SJSA1 (cell line): ENCODE measurements around the gene DENND2C. TPM values are rescaled to one million over a fixed set of nuclear protein-coding genes. Genes with fewer than 3 reads are reported as not detected.

Experiments used
- DNase-seq, 2 experiments: peaks; one replicate each; pipeline ENCODE4 v3.0.0-alpha.2; 2015 to 2020; ENCODE audit warnings: low spot score in 2 of 2, low read depth in 1 of 2
- H3K27ac ChIP-seq: fragments of 250-450 bp; sonication (Bioruptor Pico); 2 replicates; pipeline ENCODE4 v1.5.1; 2020; ENCODE audit warnings: mild to moderate bottlenecking, moderate library complexity
- H3K27me3 ChIP-seq: fragments of 250-450 bp; sonication (Bioruptor Pico); replicated peaks from 2 replicates; pipeline ENCODE4 v1.5.1; 2020; ENCODE audit warnings: mild to moderate bottlenecking, moderate library complexity
- H3K36me3 ChIP-seq: fragments of 250-450 bp; sonication (Bioruptor Pico); 2 replicates; pipeline ENCODE4 v1.5.1; 2020; ENCODE audit warnings: mild to moderate bottlenecking
- H3K4me1 ChIP-seq: fragments of 250-450 bp; sonication (Bioruptor Pico); replicated peaks from 2 replicates; pipeline ENCODE4 v1.6.1; 2021; ENCODE audit warnings: mild to moderate bottlenecking
- H3K4me3 ChIP-seq: fragments of 250-450 bp; sonication (Bioruptor Pico); 2 replicates; pipeline ENCODE4 v1.5.1; 2020; ENCODE audit warnings: mild to moderate bottlenecking
- H3K9me3 ChIP-seq: fragments of 250-450 bp; sonication (Bioruptor Pico); replicated peaks from 2 replicates; pipeline ENCODE4 v1.5.1; 2020; ENCODE audit warnings: mild to moderate bottlenecking
- total RNA-seq: library from RNA; depleted of rRNA; stranded (reverse); fragments of >200 nt; shearing (Covaris generic); gene quantifications from 2 replicates; pipeline ENCODE4 v1.2.3, GENCODE V29; 2014

DENND2C gene
- total RNA-seq, 1 experiment from 2014 or later = 1.5 TPM

DNA sequence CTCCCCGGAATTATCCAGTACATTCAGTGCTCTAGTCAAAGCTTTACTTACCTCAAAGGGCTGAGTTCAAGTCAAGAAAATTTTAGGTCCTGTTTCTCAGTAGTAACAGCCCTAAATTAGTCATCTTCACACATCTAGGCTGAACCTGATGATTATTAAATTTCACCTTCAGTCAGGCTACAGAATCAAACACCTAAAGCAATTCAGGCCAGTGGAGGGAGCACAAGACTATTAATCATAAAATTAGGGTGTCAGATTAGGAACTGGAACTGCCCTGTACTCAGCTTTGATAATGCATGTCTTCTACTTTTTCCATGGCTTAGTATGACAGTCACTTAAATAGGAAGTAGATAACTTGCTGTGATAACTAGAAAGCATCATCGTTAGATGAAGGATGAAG lies 60.0 kb downstream of the DENND2C start:
- no peak overlapping the region for H3K4me3 ChIP-seq
- H3K36me3 ChIP-seq = no peaks in the 10 kb centered on the region
- no peaks in the 10 kb centered on the region for H3K9me3 ChIP-seq
- no peak overlapping the region for H3K27ac ChIP-seq
- no peak for DNase-seq
- no peaks in the 10 kb centered on the region for H3K4me1 ChIP-seq
- H3K27me3 ChIP-seq = no peaks in the 10 kb centered on the region

- no peak overlapping the region for H3K4me3 ChIP-seq
- no peaks in the 10 kb centered on the region for H3K9me3 ChIP-seq
- H3K36me3 ChIP-seq = no peaks in the 10 kb centered on the region
- DNase-seq = no peak
- H3K27ac ChIP-seq = no peak overlapping the region
- H3K4me1 ChIP-seq = no peaks in the 10 kb centered on the region
- no peaks in the 10 kb centered on the region for H3K27me3 ChIP-seq
These were observed 60.8 kb downstream of the DENND2C start for GRCh38 chr1:114609026-114609425.

GRCh38 chr1:114607223-114607622 lies 62.6 kb downstream of the DENND2C start:
- H3K9me3 ChIP-seq = no peaks in the 10 kb centered on the region
- no peaks in the 10 kb centered on the region for H3K36me3 ChIP-seq
- H3K4me3 ChIP-seq = no peak overlapping the region
- DNase-seq = no peak
- H3K27ac ChIP-seq = no peak overlapping the region
- H3K27me3 ChIP-seq = no peaks in the 10 kb centered on the region
- no peaks in the 10 kb centered on the region for H3K4me1 ChIP-seq

DNA sequence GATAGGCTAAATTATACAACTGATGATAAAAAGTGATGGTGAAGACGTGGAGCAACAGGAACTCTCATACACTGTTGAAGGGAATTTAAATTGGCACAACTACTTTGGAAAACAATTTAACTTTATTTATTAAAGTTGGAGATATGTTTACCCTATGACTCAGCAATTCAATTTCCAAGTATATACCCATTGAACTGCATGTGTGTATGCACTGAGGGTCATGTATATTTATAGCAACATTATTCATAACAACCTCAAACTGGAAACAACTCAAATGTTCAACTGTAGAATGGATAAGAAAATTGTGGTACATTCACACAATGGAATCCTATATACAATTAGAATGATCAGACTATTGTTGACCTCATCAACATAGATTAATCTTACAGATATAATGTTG lies 71.9 kb downstream of the DENND2C start:
- Histone ChIP-seq H3K27ac (no peak overlapping the region), H3K4me3 (no peak overlapping the region), H3K36me3 (no peaks in the 10 kb centered on the region), H3K4me1 (no peaks in the 10 kb centered on the region), H3K9me3 (no peaks in the 10 kb centered on the region), H3K27me3 (no peaks in the 10 kb centered on the region)
- DNase-seq = no peak

GRCh38 chr1:114595602-114596001 lies 74.2 kb downstream of the DENND2C start:
- Histone ChIP-seq H3K4me1 (no peaks in the 10 kb centered on the region), H3K36me3 (no peaks in the 10 kb centered on the region)

GRCh38 chr1:114594046-114594445 lies 75.8 kb downstream of the DENND2C start:
- Histone ChIP-seq H3K36me3 (no peaks in the 10 kb centered on the region), H3K4me3 (no peak overlapping the region), H3K27ac (no peak overlapping the region), H3K9me3 (no peaks in the 10 kb centered on the region), H3K27me3 (no peaks in the 10 kb centered on the region), H3K4me1 (no peaks in the 10 kb centered on the region)
- DNase-seq = no peak

More at GRCh38 chr1:114595602-114596001, 74.2 kb downstream of the DENND2C start:
- Histone ChIP-seq H3K27me3 (no peaks in the 10 kb centered on the region), H3K4me3 (no peak overlapping the region), H3K9me3 (no peaks in the 10 kb centered on the region), H3K27ac (no peak overlapping the region)
- no peak for DNase-seq

DNA sequence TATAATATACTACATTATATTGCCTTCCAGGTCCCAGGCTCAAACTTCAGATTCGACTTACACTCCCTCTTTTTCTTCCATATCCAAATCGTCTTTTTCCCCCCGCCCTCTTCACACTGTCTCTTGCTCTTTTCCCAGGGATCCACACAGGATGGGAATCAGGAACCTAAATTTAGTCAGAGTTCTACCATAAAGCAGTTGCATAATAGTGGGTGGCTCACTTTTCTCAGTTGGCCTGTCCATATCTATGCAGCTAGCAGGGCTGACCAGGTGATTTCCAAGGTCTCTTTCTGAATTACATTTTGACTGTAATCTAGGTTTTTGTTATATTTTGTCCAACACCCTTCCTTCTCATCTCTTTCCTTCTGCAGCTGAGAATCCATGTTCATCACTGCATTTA lies 80.7 kb downstream of the DENND2C start:
- no peak overlapping the region for H3K27ac ChIP-seq
- H3K4me1 ChIP-seq = no peaks in the 10 kb centered on the region
- no peaks in the 10 kb centered on the region for H3K9me3 ChIP-seq
- peaks cover 2% of the 10 kb centered on the region; the same call in 1 of the 2 replicates for H3K36me3 ChIP-seq
- no peaks in the 10 kb centered on the region for H3K27me3 ChIP-seq
- H3K4me3 ChIP-seq = no peak overlapping the region
- no peak for DNase-seq

GRCh38 chr1:114588196-114588689 lies 81.6 kb downstream of the DENND2C start:
- Histone ChIP-seq H3K9me3 (no peaks in the 10 kb centered on the region), H3K36me3 (peaks cover 2% of the 10 kb centered on the region; the same call in 1 of the 2 replicates), H3K4me3 (no peak overlapping the region), H3K4me1 (no peaks in the 10 kb centered on the region), H3K27me3 (no peaks in the 10 kb centered on the region), H3K27ac (no peak overlapping the region)
- no peak for DNase-seq

DNA sequence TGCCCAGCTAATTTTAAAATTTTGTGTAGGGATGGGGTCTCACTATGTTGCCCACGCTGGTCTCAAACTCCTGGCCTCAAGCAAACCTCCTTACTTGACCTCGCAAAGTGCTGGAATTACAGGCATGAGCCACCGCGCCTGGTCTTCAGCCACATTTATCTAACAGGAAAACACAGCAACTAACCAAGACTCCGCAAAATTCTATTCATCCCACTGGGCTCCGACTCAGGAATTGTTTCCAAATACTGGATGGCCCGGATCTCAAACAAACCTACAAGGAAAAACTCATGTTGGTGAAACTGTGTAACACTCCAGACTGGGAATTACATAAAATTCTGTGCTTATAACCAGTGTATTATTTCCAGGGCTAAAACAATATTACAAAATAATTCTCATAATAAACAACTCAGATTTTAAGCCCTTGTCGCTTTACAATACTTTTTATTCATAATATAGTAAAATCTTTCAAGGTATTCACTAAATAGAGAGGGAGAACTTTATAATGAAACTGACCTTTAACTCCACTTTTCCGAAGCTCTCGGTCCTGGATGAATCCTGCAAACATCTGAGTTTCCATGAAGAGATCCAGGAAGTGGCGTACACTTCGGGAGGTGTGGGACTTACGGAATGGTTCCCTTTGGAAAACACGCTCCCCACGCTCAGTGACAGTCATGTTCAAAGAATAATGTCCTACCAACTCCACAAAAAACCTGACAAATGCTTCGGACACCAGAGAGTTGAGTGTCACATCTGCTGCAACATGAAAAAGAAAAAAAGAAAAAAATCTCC lies 82.5 kb downstream of the DENND2C start:
- peaks cover 2% of the 10 kb centered on the region; the same call in 1 of the 2 replicates for H3K36me3 ChIP-seq
- no peaks in the 10 kb centered on the region for H3K27me3 ChIP-seq
- H3K4me3 ChIP-seq = no peak overlapping the region
- no peaks in the 10 kb centered on the region for H3K9me3 ChIP-seq
- no peaks in the 10 kb centered on the region; the same call in 1 of the 2 replicates for H3K4me1 ChIP-seq
- no peak overlapping the region for H3K27ac ChIP-seq
- no peak for DNase-seq

DNA sequence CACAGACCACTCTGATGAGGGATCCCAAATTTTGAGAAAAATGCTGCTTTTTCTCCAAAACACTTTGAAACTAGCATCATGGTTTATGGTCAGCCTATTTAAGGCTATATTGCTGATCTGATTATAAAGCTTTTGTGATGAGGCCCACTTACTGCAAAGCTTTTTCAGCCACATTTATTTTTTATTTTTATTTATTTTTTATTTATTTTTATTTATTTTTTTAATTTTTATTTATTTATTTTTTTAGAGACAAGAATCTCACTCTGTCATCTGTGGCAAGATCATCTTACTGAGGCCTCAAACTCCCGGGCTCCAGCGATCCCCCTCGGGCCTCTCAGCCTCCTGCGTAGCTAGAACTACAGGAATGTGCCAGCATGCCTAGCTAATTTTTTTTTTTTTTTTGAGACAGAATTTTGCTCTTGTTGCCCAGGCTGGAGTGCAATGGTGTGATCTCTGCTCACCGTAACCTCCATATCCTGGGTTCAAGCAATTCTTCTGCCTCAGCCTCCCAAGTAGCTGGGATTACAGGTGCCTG lies 83.3 kb downstream of the DENND2C start:
- Histone ChIP-seq H3K4me3 (no peak overlapping the region), H3K27ac (no peak overlapping the region), H3K36me3 (peaks cover 2% of the 10 kb centered on the region; the same call in 1 of the 2 replicates), H3K27me3 (no peaks in the 10 kb centered on the region), H3K9me3 (no peaks in the 10 kb centered on the region), H3K4me1 (peaks cover 6% of the 10 kb centered on the region)
- DNase-seq = no peak

DNA sequence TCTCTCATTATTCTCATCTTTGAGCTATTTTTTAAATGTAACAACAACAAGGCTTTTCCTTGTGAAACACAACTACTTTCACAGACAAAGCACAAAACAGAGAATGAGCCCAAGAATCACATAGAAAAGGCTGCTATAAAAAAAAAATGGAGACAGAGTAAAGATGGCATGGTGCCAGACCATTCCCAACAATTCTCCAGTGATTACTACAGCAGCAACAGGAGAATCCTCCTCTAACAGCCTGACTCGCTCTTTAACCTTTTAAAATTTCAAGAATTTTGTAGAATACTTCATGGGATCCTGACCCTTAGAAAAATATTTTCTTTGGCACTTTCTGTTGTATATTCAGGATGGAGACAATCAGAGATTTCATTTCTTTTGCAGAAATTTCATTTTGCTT lies 84.6 kb downstream of the DENND2C start:
- no peak for DNase-seq
- peaks cover 6% of the 10 kb centered on the region for H3K4me1 ChIP-seq
- H3K36me3 ChIP-seq = peaks cover 2% of the 10 kb centered on the region; the same call in 1 of the 2 replicates
- no peaks in the 10 kb centered on the region for H3K9me3 ChIP-seq
- H3K27ac ChIP-seq = no peak overlapping the region
- no peak overlapping the region for H3K4me3 ChIP-seq
- H3K27me3 ChIP-seq = no peaks in the 10 kb centered on the region

GRCh38 chr1:114581335-114582287 lies 88.2 kb downstream of the DENND2C start, which contains the start of gene BCAS2:
Gene BCAS2 (minus strand): TSS chr1:114581615. CDS start chr1:114581591, 24 bp downstream.
- Histone ChIP-seq H3K36me3 (peaks cover 19% of the 10 kb centered on the region), H3K4me1 (peaks cover 6% of the 10 kb centered on the region), H3K27ac (peak within 1 kb of the TSS; percentile 80), H3K4me3 (peak within 1 kb of the TSS; percentile 48), H3K9me3 (no peaks in the 10 kb centered on the region), H3K27me3 (no peaks in the 10 kb centered on the region)
- peak; percentile 90 to 96 for DNase-seq

GRCh38 chr1:114574365-114574764 lies 95.5 kb downstream of the DENND2C start:
- Histone ChIP-seq H3K9me3 (no peaks in the 10 kb centered on the region), H3K4me1 (no peaks in the 10 kb centered on the region), H3K27me3 (no peaks in the 10 kb centered on the region), H3K4me3 (no peak overlapping the region), H3K27ac (no peak overlapping the region), H3K36me3 (peaks cover 69% of the 10 kb centered on the region)
- DNase-seq = no peak
